OCI-LY1 (cell line): Measurements from ENCODE around the gene MPZL3.

Experiments
- H2AFZ ChIP-seq: fragments of 200-600 bp; sonication (generic), shearing (Covaris generic); 2 replicates; pipeline ENCODE4 v1.6.0; 2014; ENCODE audit warnings: antibody characterized with exemption, mild to moderate bottlenecking, low read length
- H3F3A ChIP-seq: fragments of 200-600 bp; sonication (generic), shearing (Covaris generic); 2 replicates; pipeline ENCODE4 v1.6.0; 2014; ENCODE audit warnings: mild to moderate bottlenecking, antibody characterized with exemption, low read length, moderate library complexity; ENCODE audit not compliant: insufficient read depth
- H3K27ac ChIP-seq: fragments of 200-600 bp; sonication (generic); 2 replicates; pipeline ENCODE4 v1.5.1; 2014; ENCODE audit warnings: low read length, mixed run types, mild to moderate bottlenecking, low read depth; ENCODE audit not compliant: poor library complexity, severe bottlenecking
- H3K27me3 ChIP-seq: fragments of 200-600 bp; sonication (generic); 2 replicates; pipeline ENCODE4 v1.6.0; 2014; ENCODE audit warnings: antibody characterized with exemption, mild to moderate bottlenecking, low read length, moderate library complexity; ENCODE audit not compliant: insufficient read depth
- H3K36me3 ChIP-seq: fragments of 200-600 bp; sonication (generic); 2 replicates; pipeline ENCODE4 v1.6.1; 2014; ENCODE audit warnings: mild to moderate bottlenecking, antibody characterized with exemption, low read length, moderate library complexity, mixed read lengths; ENCODE audit not compliant: insufficient read depth
- H3K4me1 ChIP-seq: fragments of 200-600 bp; sonication (generic); 2 replicates; pipeline ENCODE4 v1.5.1; 2014; ENCODE audit warnings: mild to moderate bottlenecking, low read length, moderate library complexity; ENCODE audit not compliant: insufficient read depth, severe bottlenecking
- H3K4me2 ChIP-seq: fragments of 200-600 bp; sonication (generic), shearing (Covaris generic); 2 replicates; pipeline ENCODE4 v1.6.1; 2014; ENCODE audit warnings: low read length
- H3K4me3 ChIP-seq: fragments of 200-600 bp; sonication (generic); 2 replicates; pipeline ENCODE4 v1.5.1; 2014; ENCODE audit warnings: low read length, low read depth, mild to moderate bottlenecking, mixed read lengths; ENCODE audit not compliant: poor library complexity, severe bottlenecking
- H3K79me2 ChIP-seq: fragments of 200-600 bp; shearing (Covaris generic); 2 replicates; pipeline ENCODE4 v1.6.1; 2016; ENCODE audit warnings: mixed run types, low read length, mixed read lengths; ENCODE audit not compliant: insufficient read depth
- H3K9ac ChIP-seq: fragments of 200-600 bp; sonication (generic), shearing (Covaris generic); 2 replicates; pipeline ENCODE4 v1.6.1; 2014; ENCODE audit warnings: mild to moderate bottlenecking, low read length, mixed read lengths
- H3K9me2 ChIP-seq: fragments of 200-600 bp; sonication (generic), shearing (Covaris generic); 2 replicates; pipeline ENCODE4 v1.6.1; 2014; ENCODE audit warnings: low read depth, mild to moderate bottlenecking, low read length, mixed read lengths
- H3K9me3 ChIP-seq: fragments of 200-600 bp; shearing (Covaris generic); 2 replicates; pipeline ENCODE4 v1.6.1; 2014; ENCODE audit warnings: low read length, mixed read lengths
- H4K20me1 ChIP-seq: fragments of 200-600 bp; sonication (generic), shearing (Covaris generic); 2 replicates; pipeline ENCODE4 v1.6.0; 2016; ENCODE audit warnings: mild to moderate bottlenecking, low read length; ENCODE audit not compliant: insufficient read depth
- EZH2 ChIP-seq: fragments of 200-600 bp; sonication (generic), shearing (Covaris generic); IDR thresholded peaks from 2 replicates; pipeline ENCODE4 v1.8.0; 2017; ENCODE audit warnings: borderline replicate concordance, mixed run types, mild to moderate bottlenecking, antibody characterized with exemption, low read length, moderate library complexity, mixed read lengths
- TF ChIP-seq, protein P1 (sequence below): fragments of 200-600 bp; sonication (generic), shearing (Covaris generic); IDR thresholded peaks from 2 replicates; pipeline ENCODE4 v1.5.1; 2017; ENCODE audit warnings: mild to moderate bottlenecking, antibody characterized with exemption, low read length, moderate library complexity, mixed read lengths

Gene MPZL3

DNA sequence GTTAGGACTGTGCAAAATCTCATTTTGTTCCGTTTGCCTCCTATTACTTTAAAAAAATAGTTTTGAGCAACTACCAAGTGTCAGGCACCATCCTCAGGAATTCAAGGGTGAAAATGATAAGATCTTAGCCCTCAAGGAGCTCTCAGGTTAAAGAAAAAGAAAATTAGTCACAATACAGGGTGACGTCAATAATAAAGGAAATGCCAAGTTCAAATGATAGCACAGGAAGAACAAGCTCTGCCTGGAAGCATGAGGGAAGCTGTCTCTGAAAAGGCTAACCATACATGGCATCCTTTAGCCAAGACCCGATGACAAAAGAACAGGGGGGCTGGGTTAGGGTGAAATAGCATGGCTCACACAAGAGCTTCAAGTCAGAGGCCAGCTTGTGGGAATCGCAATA is 23.0 kb upstream of the MPZL3 start:
- Histone ChIP-seq H3K27me3 (no peaks in the 10 kb centered on the region), H3K4me2 (no peak overlapping the region)
- TF ChIP-seq, protein P1, sequence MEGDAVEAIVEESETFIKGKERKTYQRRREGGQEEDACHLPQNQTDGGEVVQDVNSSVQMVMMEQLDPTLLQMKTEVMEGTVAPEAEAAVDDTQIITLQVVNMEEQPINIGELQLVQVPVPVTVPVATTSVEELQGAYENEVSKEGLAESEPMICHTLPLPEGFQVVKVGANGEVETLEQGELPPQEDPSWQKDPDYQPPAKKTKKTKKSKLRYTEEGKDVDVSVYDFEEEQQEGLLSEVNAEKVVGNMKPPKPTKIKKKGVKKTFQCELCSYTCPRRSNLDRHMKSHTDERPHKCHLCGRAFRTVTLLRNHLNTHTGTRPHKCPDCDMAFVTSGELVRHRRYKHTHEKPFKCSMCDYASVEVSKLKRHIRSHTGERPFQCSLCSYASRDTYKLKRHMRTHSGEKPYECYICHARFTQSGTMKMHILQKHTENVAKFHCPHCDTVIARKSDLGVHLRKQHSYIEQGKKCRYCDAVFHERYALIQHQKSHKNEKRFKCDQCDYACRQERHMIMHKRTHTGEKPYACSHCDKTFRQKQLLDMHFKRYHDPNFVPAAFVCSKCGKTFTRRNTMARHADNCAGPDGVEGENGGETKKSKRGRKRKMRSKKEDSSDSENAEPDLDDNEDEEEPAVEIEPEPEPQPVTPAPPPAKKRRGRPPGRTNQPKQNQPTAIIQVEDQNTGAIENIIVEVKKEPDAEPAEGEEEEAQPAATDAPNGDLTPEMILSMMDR: no peak
- TF ChIP-seq EZH2: no peak

GRCh38 chr11:118274186-118274585 is 22.0 kb upstream of the MPZL3 start:
- Histone ChIP-seq H2AFZ (no peak overlapping the region), H3K9ac (no peak overlapping the region), H3K9me2 (no peaks in the 10 kb centered on the region), H3K9me3 (no peaks in the 10 kb centered on the region), H3K79me2 (no peaks in the 10 kb centered on the region), H3K27ac (no peak overlapping the region), H3F3A (no peaks in the 10 kb centered on the region), H4K20me1 (no peaks in the 10 kb centered on the region), H3K4me2 (no peak overlapping the region), H3K27me3 (no peaks in the 10 kb centered on the region), H3K36me3 (no peaks in the 10 kb centered on the region), H3K4me3 (no peak overlapping the region), H3K4me1 (no peaks in the 10 kb centered on the region)
- TF ChIP-seq EZH2: no peak
- TF ChIP-seq, protein P1: no peak

More for the DNA sequence above, 23.0 kb upstream of the MPZL3 start:
- Histone ChIP-seq H4K20me1 (no peaks in the 10 kb centered on the region), H3K9me3 (no peaks in the 10 kb centered on the region), H2AFZ (no peak overlapping the region), H3K79me2 (no peaks in the 10 kb centered on the region), H3K27ac (no peak overlapping the region), H3F3A (no peaks in the 10 kb centered on the region), H3K9ac (no peak overlapping the region), H3K4me3 (no peak overlapping the region), H3K4me1 (no peaks in the 10 kb centered on the region), H3K36me3 (no peaks in the 10 kb centered on the region), H3K9me2 (no peaks in the 10 kb centered on the region)

DNA sequence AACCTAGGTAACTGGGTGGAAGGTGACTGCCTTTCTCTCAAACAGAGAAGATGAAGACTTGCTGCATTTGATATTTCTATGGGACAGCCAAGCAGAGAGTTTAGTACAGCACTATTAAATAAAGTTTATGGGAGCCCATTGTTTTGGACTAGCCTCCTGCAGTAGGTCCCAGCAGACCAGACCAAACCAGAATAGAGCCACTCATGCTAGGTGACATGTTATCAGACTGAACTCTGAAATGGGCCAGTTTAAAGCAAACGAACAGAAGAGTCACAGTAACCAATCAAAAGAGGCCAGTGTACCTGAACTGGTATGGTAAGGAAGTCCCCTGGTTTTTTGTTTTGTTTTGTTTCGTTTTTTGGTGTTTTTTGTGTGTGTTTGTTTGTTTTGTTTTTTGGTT is 19.8 kb upstream of the MPZL3 start:
- H3K9me2 ChIP-seq: no peaks in the 10 kb centered on the region
- H3K4me3 ChIP-seq: no peak overlapping the region
- H3K27me3 ChIP-seq: no peaks in the 10 kb centered on the region
- H3K4me1 ChIP-seq: no peaks in the 10 kb centered on the region
- H4K20me1 ChIP-seq: no peaks in the 10 kb centered on the region
- no peaks in the 10 kb centered on the region for H3K9me3 ChIP-seq
- TF ChIP-seq, protein P1: no peak
- no peak for TF ChIP-seq EZH2
- no peaks in the 10 kb centered on the region for H3F3A ChIP-seq
- H3K4me2 ChIP-seq: no peak overlapping the region
- no peak overlapping the region for H2AFZ ChIP-seq
- no peak overlapping the region for H3K9ac ChIP-seq
- no peaks in the 10 kb centered on the region for H3K36me3 ChIP-seq
- H3K79me2 ChIP-seq: no peaks in the 10 kb centered on the region
- no peak overlapping the region for H3K27ac ChIP-seq
